Skeletal muscle tissue (tissue), 4 donors: Measurements from ENCODE around the gene AFF4. TPM values are rescaled to one million over a fixed set of nuclear protein-coding genes. Genes with fewer than 3 reads are reported as not detected.
A peak's percentile ranks its signal among the peaks of the same experiment; 100 is the strongest.
"Not testable (repeated sequence)": the region's sequence is repeated elsewhere in the genome, so short reads cannot be mapped to it uniquely, and the experiment has no call there.

Source experiments
- H3K27ac ChIP-seq: one replicate; pipeline ENCODE4 v1.7.0; 2013; ENCODE audit warnings: mild to moderate bottlenecking, low read depth, low read length, inconsistent platforms
- H3K27me3 ChIP-seq, 3 donors: one replicate each; pipeline ENCODE4 v1.7.0; 2013; ENCODE audit warnings: low read length in 3 of 3; ENCODE audit not compliant: control insufficient read depth in 3 of 3, insufficient read depth in 3 of 3
- H3K36me3 ChIP-seq, 3 donors: one replicate each; pipeline ENCODE4 v1.7.0; 2013; ENCODE audit warnings: low read length in 3 of 3; ENCODE audit not compliant: control insufficient read depth in 3 of 3, insufficient read depth in 3 of 3
- H3K4me1 ChIP-seq, 3 donors: one replicate each; pipeline ENCODE4 v1.7.0; 2013; ENCODE audit warnings: low read length in 3 of 3, mild to moderate bottlenecking in 3 of 3; ENCODE audit not compliant: control insufficient read depth in 3 of 3, insufficient read depth in 3 of 3
- H3K4me3 ChIP-seq, 3 donors: one replicate each; pipeline ENCODE4 v1.7.0; 2013; ENCODE audit warnings: low read length in 3 of 3
- H3K9ac ChIP-seq, 3 donors: one replicate each; pipeline ENCODE4 v1.7.0; 2013; ENCODE audit warnings: low read length in 3 of 3, mild to moderate bottlenecking in 3 of 3, moderate library complexity in 2 of 3, low read depth in 1 of 3
- H3K9me3 ChIP-seq, 3 donors: one replicate each; pipeline ENCODE4 v1.7.0; 2013; ENCODE audit warnings: low read length in 3 of 3; ENCODE audit not compliant: control insufficient read depth in 3 of 3
- total RNA-seq: library from RNA; depleted of rRNA; stranded (reverse); fragments of >200 nt; gene quantifications from one replicate; pipeline ENCODE4 v1.2.3, GENCODE V29; 2014
- donor health status: Osteomylitis.

Gene AFF4
- total RNA-seq, 1 donor from 2014 or later = 35.5 TPM

DNA sequence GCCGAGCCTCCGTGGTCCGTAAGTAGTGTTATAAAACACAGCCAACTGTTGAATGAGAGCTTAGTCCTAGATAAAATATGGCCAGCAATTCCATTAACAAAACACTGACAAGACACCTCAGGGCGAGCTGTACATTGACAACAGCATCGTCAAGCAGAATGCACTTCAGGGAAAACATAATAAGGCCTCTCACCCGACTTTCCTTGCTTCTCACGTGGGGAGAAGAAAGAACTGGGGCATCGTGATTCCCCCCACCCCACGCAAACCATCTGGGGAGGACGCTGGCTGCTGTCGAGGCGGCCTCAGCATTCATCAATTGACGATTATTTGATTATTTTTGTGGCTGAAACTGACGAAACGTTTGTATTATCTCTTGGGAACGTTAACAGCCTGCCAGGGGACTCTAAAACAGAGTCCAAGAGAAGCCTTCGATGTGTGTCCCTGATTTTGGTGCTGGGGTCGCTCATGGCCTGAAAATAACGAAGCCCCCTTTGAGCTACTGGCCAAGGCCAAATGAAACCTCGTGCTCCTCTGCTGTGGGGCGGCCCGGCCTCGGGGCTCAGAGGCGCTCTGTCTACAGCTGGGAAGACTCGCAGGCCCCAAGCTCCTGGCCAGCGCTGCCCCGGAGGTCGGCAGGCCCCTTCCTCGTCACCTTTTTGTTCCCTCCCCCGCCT lies 97.6 kb downstream of the AFF4 start:
- Histone ChIP-seq H3K9ac (peak overlapping the region; percentile 92 to 97 (median 94)), H3K27ac (peak overlapping the region; percentile 94)

DNA sequence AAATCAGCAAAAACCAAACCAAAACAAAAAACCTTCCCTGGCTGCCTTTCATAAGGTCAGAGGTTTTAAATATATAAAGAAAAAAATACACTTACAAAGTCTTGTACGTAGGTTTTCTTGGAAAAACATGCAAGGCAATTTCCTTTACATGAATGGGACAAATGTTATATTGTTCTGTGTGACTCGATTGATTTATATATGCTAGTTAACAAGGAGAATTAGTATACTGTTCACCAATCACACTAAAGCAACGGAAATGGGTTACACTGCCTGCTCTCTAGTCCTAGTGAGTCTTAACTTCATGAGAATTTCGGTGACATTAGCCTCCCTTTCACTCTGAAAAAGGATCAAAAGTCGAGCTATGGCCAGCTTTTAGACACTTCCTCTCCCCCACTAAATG lies 102.7 kb downstream of the AFF4 start:
- Histone ChIP-seq H3K4me3 (no peak overlapping the region), H3K9me3 (no peaks in the 10 kb centered on the region), H3K27me3 (no peaks in the 10 kb centered on the region), H3K9ac (no peak overlapping the region), H3K36me3 (no peaks in the 10 kb centered on the region), H3K27ac (no peak overlapping the region), H3K4me1 (peaks cover 2 to 5% (median 3%) of the 10 kb centered on the region in 3 donors)

More for the DNA sequence above, 97.6 kb downstream of the AFF4 start:
- no peaks in the 10 kb centered on the region for H3K9me3 ChIP-seq
- peak overlapping the region; percentile 90 to 97 (median 91) for H3K4me3 ChIP-seq
- peaks cover 16 to 31% (median 18%) of the 10 kb centered on the region in 3 donors for H3K4me1 ChIP-seq
- H3K36me3 ChIP-seq = peaks cover 20 to 27% (median 24%) of the 10 kb centered on the region in 3 donors
- H3K27me3 ChIP-seq = no peaks in the 10 kb centered on the region

DNA sequence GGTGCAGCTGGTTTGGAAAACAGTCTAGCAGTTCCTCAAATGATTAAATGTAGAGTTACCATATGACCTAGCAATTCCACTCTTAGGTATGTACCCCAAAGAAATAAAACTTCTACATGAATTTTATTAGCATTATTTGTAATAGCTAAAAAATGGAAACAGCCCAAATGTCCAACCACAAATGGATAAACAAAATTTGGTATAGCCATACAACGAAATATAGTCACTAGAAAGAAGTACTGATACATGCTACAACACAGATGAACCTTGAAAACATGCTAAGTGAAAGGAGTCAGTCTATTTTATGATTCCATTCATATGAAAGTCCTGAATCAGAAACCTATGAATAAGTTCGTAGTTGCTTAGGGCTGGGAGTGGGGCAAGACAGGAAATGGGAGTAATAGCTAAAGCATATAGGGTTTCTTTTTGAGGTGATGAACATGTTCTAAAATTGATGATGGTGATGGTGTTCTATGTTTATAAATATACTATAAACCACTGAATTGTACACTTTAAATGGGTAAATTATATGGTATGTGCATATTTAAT lies 103.5 kb downstream of the AFF4 start:
- no peaks in the 10 kb centered on the region for H3K9me3 ChIP-seq
- no peak overlapping the region for H3K4me3 ChIP-seq
- H3K27ac ChIP-seq = no peak overlapping the region
- H3K36me3 ChIP-seq = no peaks in the 10 kb centered on the region
- no peaks in the 10 kb centered on the region for H3K27me3 ChIP-seq
- no peak overlapping the region for H3K9ac ChIP-seq
- H3K4me1 ChIP-seq = no peaks in the 10 kb centered on the region

DNA sequence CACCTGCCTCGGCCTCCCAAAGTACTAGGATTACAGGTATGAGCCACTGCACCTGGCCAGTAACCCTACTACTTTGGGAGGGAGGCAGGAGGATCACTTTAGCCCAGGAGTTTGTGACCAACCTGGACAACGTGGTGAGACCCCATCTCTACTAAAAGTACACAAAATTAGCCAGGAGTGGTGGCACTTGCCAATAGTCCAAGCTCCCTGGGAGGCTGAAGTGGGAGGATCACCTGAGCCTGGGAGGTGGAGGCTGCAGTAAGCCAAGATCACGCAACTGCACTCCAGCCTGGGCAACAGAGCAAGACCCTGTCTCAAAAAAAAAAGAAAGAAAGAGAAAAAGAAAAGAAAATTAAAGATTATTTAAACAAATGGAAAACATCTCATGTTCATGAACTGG lies 107.4 kb downstream of the AFF4 start:
- H3K36me3 ChIP-seq = no peaks in the 10 kb centered on the region
- H3K27ac ChIP-seq = no peak overlapping the region
- no peaks in the 10 kb centered on the region for H3K9me3 ChIP-seq
- H3K4me3 ChIP-seq = no peak overlapping the region
- H3K27me3 ChIP-seq = no peaks in the 10 kb centered on the region
- H3K4me1 ChIP-seq = no peaks in the 10 kb centered on the region
- H3K9ac ChIP-seq = no peak overlapping the region

DNA sequence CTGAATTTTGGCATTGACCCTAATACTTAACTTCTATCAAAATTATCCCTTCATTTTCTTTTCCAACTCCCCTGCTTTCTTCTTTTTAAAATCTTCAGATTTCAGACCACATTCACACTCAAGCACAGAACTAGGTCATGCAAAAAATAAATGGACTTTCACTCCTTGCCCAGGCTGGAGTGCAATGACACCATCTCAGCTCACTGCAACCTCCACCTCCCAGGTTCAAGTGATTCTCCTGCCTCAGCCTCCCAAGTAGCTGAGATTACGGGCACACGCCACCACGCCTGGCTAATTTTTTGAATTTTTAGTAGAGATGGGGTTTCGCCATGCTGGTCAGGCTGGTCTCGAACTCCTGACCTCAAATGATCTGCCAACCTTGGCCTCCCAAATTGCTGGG lies 108.4 kb downstream of the AFF4 start:
- H3K4me3 ChIP-seq, H3K9ac ChIP-seq, H3K27me3 ChIP-seq, H3K36me3 ChIP-seq, H3K4me1 ChIP-seq, H3K9me3 ChIP-seq, H3K27ac ChIP-seq: not testable (repeated sequence)

DNA sequence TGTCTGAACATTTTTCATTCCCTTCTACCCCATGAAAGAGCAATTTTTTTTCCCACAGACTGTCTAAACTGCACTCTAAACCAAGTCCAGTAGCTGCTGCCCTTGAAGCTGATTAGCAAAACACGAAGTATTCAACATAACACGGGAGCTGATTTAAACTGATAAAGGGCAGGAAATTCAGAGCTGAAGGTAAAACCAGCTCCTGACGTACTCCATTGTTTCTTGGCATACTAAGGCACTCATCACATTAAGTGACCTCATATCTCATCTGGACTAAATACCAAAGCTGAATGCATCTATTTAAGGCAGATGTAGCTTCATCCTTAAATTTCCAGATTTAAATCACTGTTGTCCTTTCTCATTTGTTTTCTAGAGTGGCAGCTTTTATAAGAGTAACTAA lies 109.1 kb downstream of the AFF4 start:
- Histone ChIP-seq H3K27me3 (no peaks in the 10 kb centered on the region), H3K9me3 (no peaks in the 10 kb centered on the region), H3K36me3 (no peaks in the 10 kb centered on the region), H3K27ac (no peak overlapping the region), H3K4me3 (no peak overlapping the region), H3K9ac (no peak overlapping the region), H3K4me1 (no peaks in the 10 kb centered on the region)

DNA sequence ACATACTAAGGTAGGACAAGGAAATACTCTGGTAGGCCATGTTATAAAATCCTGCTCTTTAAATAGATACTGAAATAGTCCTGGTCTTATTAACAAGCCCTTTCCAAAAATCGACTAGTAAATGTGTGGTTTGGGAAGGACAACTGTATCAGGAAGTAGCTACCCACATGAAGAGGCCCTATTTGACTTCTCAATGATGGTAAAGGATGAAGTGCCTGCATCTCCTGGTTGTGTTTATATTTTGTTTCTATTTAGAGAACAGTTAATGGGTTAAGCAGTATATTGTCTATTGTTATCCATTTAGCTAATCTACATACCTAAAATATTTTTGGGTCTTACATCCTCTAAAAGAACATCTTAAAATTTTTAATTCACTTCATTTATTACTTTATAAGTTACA lies 109.6 kb downstream of the AFF4 start:
- H3K36me3 ChIP-seq = no peaks in the 10 kb centered on the region
- no peak overlapping the region for H3K4me3 ChIP-seq
- H3K27ac ChIP-seq = no peak overlapping the region
- no peaks in the 10 kb centered on the region for H3K27me3 ChIP-seq
- H3K9me3 ChIP-seq = no peaks in the 10 kb centered on the region
- no peaks in the 10 kb centered on the region for H3K4me1 ChIP-seq
- no peak overlapping the region for H3K9ac ChIP-seq

DNA sequence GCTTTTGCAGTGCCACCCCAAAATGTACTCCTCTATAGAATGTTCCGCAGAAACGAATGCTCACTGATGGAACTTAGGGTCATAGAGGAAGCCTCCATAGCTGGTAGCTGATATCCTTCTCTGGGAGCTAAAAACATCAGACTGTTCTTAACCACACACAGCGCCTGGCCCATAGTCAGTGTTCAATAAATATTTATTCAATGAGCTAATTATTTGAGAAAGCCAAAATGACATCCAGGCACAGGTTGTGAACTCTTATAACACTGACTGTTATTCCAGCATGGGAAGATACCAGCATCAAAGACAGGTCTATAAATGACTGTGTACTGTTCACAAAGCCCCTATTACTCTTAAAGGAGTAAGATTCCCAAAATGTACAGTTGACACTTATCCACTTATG lies 110.1 kb downstream of the AFF4 start:
- Histone ChIP-seq H3K27me3 (no peaks in the 10 kb centered on the region), H3K36me3 (no peaks in the 10 kb centered on the region), H3K4me3 (no peak overlapping the region), H3K9ac (no peak overlapping the region), H3K4me1 (no peaks in the 10 kb centered on the region), H3K27ac (no peak overlapping the region), H3K9me3 (no peaks in the 10 kb centered on the region)

DNA sequence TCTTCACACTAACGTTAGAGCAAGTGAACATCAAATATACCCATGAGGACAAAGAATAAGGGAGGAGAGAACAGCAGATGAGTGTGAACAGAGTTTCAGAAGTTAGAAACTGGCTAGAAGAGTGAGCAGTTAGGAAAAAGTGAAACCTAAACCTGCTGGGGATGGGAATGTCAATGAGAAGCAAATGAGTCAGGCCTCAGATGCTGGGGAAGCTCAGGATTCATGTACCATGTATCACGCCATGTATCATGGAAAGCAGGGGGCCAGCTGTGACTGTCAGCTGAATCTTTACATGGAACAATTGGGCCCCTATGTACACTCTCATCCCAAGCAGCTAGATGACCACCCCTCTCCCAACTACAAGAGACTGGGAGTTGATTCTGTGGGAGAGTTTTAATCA lies 113.4 kb downstream of the AFF4 start:
- Histone ChIP-seq H3K4me1 (no peaks in the 10 kb centered on the region), H3K4me3 (no peak overlapping the region), H3K36me3 (no peaks in the 10 kb centered on the region), H3K9ac (no peak overlapping the region), H3K9me3 (no peaks in the 10 kb centered on the region), H3K27me3 (no peaks in the 10 kb centered on the region), H3K27ac (no peak overlapping the region)

DNA sequence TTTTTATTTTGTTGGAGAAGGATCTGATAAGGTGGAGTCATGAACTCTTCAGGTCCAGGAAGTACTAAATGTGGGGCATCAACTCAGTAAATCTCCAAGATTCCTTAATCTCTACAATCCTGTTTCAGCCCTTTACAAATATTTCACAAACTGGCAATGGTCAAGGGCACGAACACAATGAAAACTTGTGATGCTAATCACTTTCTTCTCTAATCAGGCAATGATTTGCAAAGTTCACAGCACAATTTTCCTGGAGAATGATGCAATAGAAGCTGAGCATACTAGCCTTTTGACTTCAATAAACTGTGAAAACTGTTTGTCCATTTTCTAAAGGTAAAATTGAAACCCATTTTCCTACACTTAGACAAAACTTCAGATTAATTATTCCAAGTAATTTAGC lies 114.1 kb downstream of the AFF4 start:
- Histone ChIP-seq H3K9me3 (no peaks in the 10 kb centered on the region), H3K27ac (no peak overlapping the region), H3K9ac (no peak overlapping the region), H3K4me3 (no peak overlapping the region), H3K36me3 (no peaks in the 10 kb centered on the region), H3K27me3 (no peaks in the 10 kb centered on the region), H3K4me1 (no peaks in the 10 kb centered on the region)
